Measurements from ENCODE around the gene RGL1.
"Not testable (repeated sequence)": the region's sequence is repeated elsewhere in the genome, so short reads cannot be mapped to it uniquely, and the experiment has no call there.

The RGL1 gene

GRCh38 chr1:183804916-183805841 is at the start of gene RGL1:
Gene RGL1, plus strand, starts transcription at chr1:183805120. Its CDS starts 178 bp downstream, at chr1:183805298.
- DNase-seq (ENCODE audit: low read depth) = no peak

GRCh38 chr1:183756326-183756725 is 48.6 kb upstream of the RGL1 start:
- no peak for DNase-seq (ENCODE audit: low read depth)

GRCh38 chr1:183757061-183757460 is 47.9 kb upstream of the RGL1 start:
- peak; percentile 78 for DNase-seq (ENCODE audit: low read depth)

- no peak for DNase-seq (ENCODE audit: low read depth)
These were observed 46.0 kb upstream of the RGL1 start for GRCh38 chr1:183758913-183759312.

GRCh38 chr1:183760661-183761060 is 44.3 kb upstream of the RGL1 start:
- no peak for DNase-seq (ENCODE audit: low read depth)

- no peak for DNase-seq (ENCODE audit: low read depth)
These were observed 43.0 kb upstream of the RGL1 start for GRCh38 chr1:183761871-183762270.

- DNase-seq (ENCODE audit: low read depth) = not testable (repeated sequence)
These were observed 42.1 kb upstream of the RGL1 start for GRCh38 chr1:183762856-183763255.

GRCh38 chr1:183764981-183765380 is 39.9 kb upstream of the RGL1 start:
- peak; percentile 59 for DNase-seq (ENCODE audit: low read depth)

GRCh38 chr1:183769956-183770815 is 34.7 kb upstream of the RGL1 start:
- DNase-seq (ENCODE audit: low read depth) = no peak

GRCh38 chr1:183770816-183771128 is 34.1 kb upstream of the RGL1 start:
- no peak for DNase-seq (ENCODE audit: low read depth)

GRCh38 chr1:183773482-183774274 is 31.2 kb upstream of the RGL1 start:
- no peak for DNase-seq (ENCODE audit: low read depth)

- no peak for DNase-seq (ENCODE audit: low read depth)
These were observed 30.0 kb upstream of the RGL1 start for GRCh38 chr1:183774938-183775337.

- DNase-seq (ENCODE audit: low read depth) = no peak
These were observed 28.2 kb upstream of the RGL1 start for GRCh38 chr1:183776731-183777130.

- no peak for DNase-seq (ENCODE audit: low read depth)
These were observed 27.6 kb upstream of the RGL1 start for GRCh38 chr1:183777328-183777727.

GRCh38 chr1:183778045-183778444 is 26.9 kb upstream of the RGL1 start:
- DNase-seq (ENCODE audit: low read depth) = no peak

GRCh38 chr1:183778568-183779433 is 26.1 kb upstream of the RGL1 start:
- DNase-seq (ENCODE audit: low read depth) = no peak

GRCh38 chr1:183780159-183780558 is 24.8 kb upstream of the RGL1 start:
- DNase-seq (ENCODE audit: low read depth) = no peak

- DNase-seq (ENCODE audit: low read depth) = no peak
These were observed 24.2 kb upstream of the RGL1 start for GRCh38 chr1:183780757-183781156.

- DNase-seq (ENCODE audit: low read depth) = no peak
These were observed 21.6 kb upstream of the RGL1 start for GRCh38 chr1:183783342-183783741.

GRCh38 chr1:183783767-183784637 is 20.9 kb upstream of the RGL1 start:
- no peak for DNase-seq (ENCODE audit: low read depth)
